Lower lobe of right lung (tissue), 2 donors: Measurements from ENCODE around the gene TOM1L2. TPM values are rescaled to one million over a fixed set of nuclear protein-coding genes. Genes with fewer than 3 reads are reported as not detected.

Experiments
- ATAC-seq, 2 donors: fragments of 200-7000 bp; cut with Tn5 transposase; one replicate each; pipeline ENCODE4 v1.9.1; 2020 to 2022; ENCODE audit warnings: mild to moderate bottlenecking in 2 of 2, moderate library complexity in 2 of 2
- DNase-seq: peaks from one replicate; pipeline ENCODE4 v3.0.0-alpha.2; 2020
- H3K27ac ChIP-seq: fragments of 200-600 bp; one replicate; pipeline ENCODE4 v1.8.0; 2022
- H3K27me3 ChIP-seq: fragments of 200-600 bp; one replicate; pipeline ENCODE4 v1.8.0; 2022; ENCODE audit warnings: low read depth
- H3K36me3 ChIP-seq: fragments of 200-600 bp; one replicate; pipeline ENCODE4 v1.8.0; 2022; ENCODE audit warnings: mild to moderate bottlenecking
- H3K4me1 ChIP-seq: fragments of 200-600 bp; one replicate; pipeline ENCODE4 v1.8.0; 2022
- H3K4me3 ChIP-seq: fragments of 200-600 bp; one replicate; pipeline ENCODE4 v1.8.0; 2022; ENCODE audit warnings: mild to moderate bottlenecking
- H3K9me3 ChIP-seq: fragments of 200-600 bp; one replicate; pipeline ENCODE4 v1.8.0; 2022
- intact Hi-C: fragments of 100-400 bp; cut with DNase I; formaldehyde crosslinking; loops from one replicate; pipeline ENCODE4 v1.11.0; 2022
- microRNA-seq: library from miRNA; unstranded; fragments of <30 nt; microRNA quantifications from one replicate; pipeline ENCODE4 v1.2.0, GENCODE V29; 2020; ENCODE audit warnings: borderline number of aligned reads
- total RNA-seq: library from RNA; stranded (reverse); fragmentation: NEBNext Ultra II Directional; extraction: Animal tissue kit (Norgen Biotek cat#: 25700); gene quantifications from one replicate; pipeline ENCODE4 v1.2.1, GENCODE V29; 2021
- TF ChIP-seq, protein P1 (sequence below): fragments of 200-600 bp; IDR thresholded peaks from one replicate; pipeline ENCODE4 v1.8.0; 2022; ENCODE audit warnings: antibody characterized with exemption, mild to moderate bottlenecking
- donor health status: DM: no; HTN: yes; CAD: no; lungs with severe emphysema.

TOM1L2 gene
- total RNA-seq, 1 donor from 2014 or later: 63.4 TPM

- no peak overlapping the region for H3K4me3 ChIP-seq
- TF ChIP-seq, protein P1, sequence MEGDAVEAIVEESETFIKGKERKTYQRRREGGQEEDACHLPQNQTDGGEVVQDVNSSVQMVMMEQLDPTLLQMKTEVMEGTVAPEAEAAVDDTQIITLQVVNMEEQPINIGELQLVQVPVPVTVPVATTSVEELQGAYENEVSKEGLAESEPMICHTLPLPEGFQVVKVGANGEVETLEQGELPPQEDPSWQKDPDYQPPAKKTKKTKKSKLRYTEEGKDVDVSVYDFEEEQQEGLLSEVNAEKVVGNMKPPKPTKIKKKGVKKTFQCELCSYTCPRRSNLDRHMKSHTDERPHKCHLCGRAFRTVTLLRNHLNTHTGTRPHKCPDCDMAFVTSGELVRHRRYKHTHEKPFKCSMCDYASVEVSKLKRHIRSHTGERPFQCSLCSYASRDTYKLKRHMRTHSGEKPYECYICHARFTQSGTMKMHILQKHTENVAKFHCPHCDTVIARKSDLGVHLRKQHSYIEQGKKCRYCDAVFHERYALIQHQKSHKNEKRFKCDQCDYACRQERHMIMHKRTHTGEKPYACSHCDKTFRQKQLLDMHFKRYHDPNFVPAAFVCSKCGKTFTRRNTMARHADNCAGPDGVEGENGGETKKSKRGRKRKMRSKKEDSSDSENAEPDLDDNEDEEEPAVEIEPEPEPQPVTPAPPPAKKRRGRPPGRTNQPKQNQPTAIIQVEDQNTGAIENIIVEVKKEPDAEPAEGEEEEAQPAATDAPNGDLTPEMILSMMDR: no peak
- DNase-seq: no peak
- H3K27me3 ChIP-seq: no peaks in the 10 kb centered on the region
- ATAC-seq: no peak
- H3K27ac ChIP-seq: no peak overlapping the region
- H3K4me1 ChIP-seq: peaks cover 21% of the 10 kb centered on the region
- intact Hi-C loops: no loop called here
- H3K9me3 ChIP-seq: no peaks in the 10 kb centered on the region
- H3K36me3 ChIP-seq: peaks cover 57% of the 10 kb centered on the region
Measured at GRCh38 chr17:17795946-17796786, 176.0 kb downstream of the TOM1L2 start.

DNA sequence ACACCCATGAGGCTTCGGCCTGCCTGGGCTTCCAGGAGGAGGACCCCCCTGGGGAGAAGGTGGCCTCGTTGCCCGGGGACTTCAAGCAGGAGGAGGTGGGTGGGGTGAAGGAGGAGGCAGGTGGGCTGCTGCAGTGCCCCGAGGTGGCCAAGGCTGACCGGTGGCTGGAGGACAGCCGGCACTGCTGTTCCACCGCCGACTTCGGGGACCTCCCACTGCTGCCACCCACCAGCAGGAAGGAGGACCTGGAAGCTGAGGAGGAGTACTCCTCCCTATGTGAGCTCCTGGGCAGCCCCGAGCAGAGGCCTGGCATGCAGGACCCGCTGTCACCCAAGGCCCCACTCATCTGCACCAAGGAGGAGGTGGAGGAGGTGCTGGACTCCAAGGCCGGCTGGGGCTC is 176.9 kb downstream of the TOM1L2 start:
- H3K4me1 ChIP-seq: peaks cover 21% of the 10 kb centered on the region
- intact Hi-C loops: no loop called here
- no peak overlapping the region for H3K4me3 ChIP-seq
- TF ChIP-seq, protein P1: no peak
- no peak overlapping the region for H3K27ac ChIP-seq
- ATAC-seq: no peak
- no peaks in the 10 kb centered on the region for H3K27me3 ChIP-seq
- DNase-seq: no peak
- H3K9me3 ChIP-seq: no peaks in the 10 kb centered on the region
- H3K36me3 ChIP-seq: peaks cover 57% of the 10 kb centered on the region

DNA sequence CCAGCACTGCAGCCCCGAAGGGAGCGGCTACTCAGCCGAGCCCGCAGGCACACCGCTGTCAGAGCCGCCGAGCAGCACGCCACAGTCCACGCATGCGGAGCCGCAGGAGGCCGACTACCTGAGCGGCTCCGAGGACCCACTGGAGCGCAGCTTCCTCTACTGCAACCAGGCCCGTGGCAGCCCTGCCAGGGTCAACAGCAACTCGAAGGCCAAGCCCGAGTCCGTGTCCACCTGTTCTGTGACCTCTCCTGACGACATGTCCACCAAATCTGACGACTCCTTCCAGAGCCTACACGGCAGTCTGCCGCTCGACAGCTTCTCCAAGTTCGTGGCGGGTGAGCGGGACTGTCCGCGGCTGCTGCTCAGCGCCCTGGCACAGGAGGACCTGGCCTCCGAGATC is 177.8 kb downstream of the TOM1L2 start:
- Histone ChIP-seq H3K4me3 (no peak overlapping the region), H3K27ac (no peak overlapping the region), H3K9me3 (no peaks in the 10 kb centered on the region), H3K27me3 (no peaks in the 10 kb centered on the region), H3K36me3 (peaks cover 57% of the 10 kb centered on the region), H3K4me1 (peaks cover 21% of the 10 kb centered on the region)
- ATAC-seq: no peak
- intact Hi-C loops: no loop called here
- no peak for DNase-seq
- TF ChIP-seq, protein P1: no peak

Small RNAs within 50 kb of the gene (microRNA-seq; reads per million reads assigned to microRNA genes)
- gene MIR33B (13.1 reads per million, percentile 22 among the genes with 10 or more reads in this experiment), gene MIR6777 (not detected)

Other genes with a start within 250 kb of the TOM1L2 start
- gene SREBF1, start 135.4 kb downstream of the TOM1L2 start, total RNA-seq: 77.2 TPM
- 13.4 TPM for gene DRC3, start 462 bp upstream of the TOM1L2 start, total RNA-seq
- 22.9 TPM for gene ATPAF2, start 66.8 kb upstream of the TOM1L2 start, total RNA-seq
- gene GID4, start 67.0 kb upstream of the TOM1L2 start, total RNA-seq: 11.9 TPM
- 29.2 TPM for gene DRG2, start 115.5 kb upstream of the TOM1L2 start, total RNA-seq
- gene MYO15A, start 136.4 kb upstream of the TOM1L2 start, total RNA-seq: 3.3 TPM
- gene ALKBH5, start 211.4 kb upstream of the TOM1L2 start, total RNA-seq: 100 TPM